GM18511 (cell line): ENCODE data around the gene ZNF862.
"Not testable (repeated sequence)": the region's sequence is repeated elsewhere in the genome, so short reads cannot be mapped to it uniquely, and the experiment has no call there.

Source experiments
- ATAC-seq: cut with Tn5 transposase; IDR thresholded peaks from one replicate; pipeline ENCODE4 v1.9.1; 2021; ENCODE audit warnings: mild to moderate bottlenecking, moderate library complexity; ENCODE audit not compliant: unreplicated experiment

The ZNF862 gene

GRCh38 chr7:149824301-149824741, 13.9 kb upstream of the ZNF862 start:
- no peak for ATAC-seq

GRCh38 chr7:149824748-149825566, 13.2 kb upstream of the ZNF862 start:
- ATAC-seq = no peak

GRCh38 chr7:149825567-149826343, 12.4 kb upstream of the ZNF862 start:
- ATAC-seq = no peak

GRCh38 chr7:149826344-149827088, 11.7 kb upstream of the ZNF862 start:
- ATAC-seq = no peak

GRCh38 chr7:149827089-149827981, 10.8 kb upstream of the ZNF862 start:
- no peak for ATAC-seq

GRCh38 chr7:149828357-149829309, 9.5 kb upstream of the ZNF862 start:
- no peak for ATAC-seq

- not testable (repeated sequence) for ATAC-seq
These were observed 7.6 kb upstream of the ZNF862 start for GRCh38 chr7:149830527-149830926.

- no peak for ATAC-seq
These were observed 7.0 kb upstream of the ZNF862 start for GRCh38 chr7:149830997-149831740.

- no peak for ATAC-seq
These were observed 6.4 kb upstream of the ZNF862 start for GRCh38 chr7:149831741-149832219.

- no peak for ATAC-seq
These were observed 5.7 kb upstream of the ZNF862 start for GRCh38 chr7:149832332-149833041.

GRCh38 chr7:149833495-149834130, 4.6 kb upstream of the ZNF862 start:
- no peak for ATAC-seq

- ATAC-seq = no peak
These were observed 3.6 kb upstream of the ZNF862 start for GRCh38 chr7:149834601-149835000.

- no peak for ATAC-seq
These were observed 1.7 kb upstream of the ZNF862 start for GRCh38 chr7:149836434-149836833.

- ATAC-seq = no peak
These were observed 481 bp upstream of the ZNF862 start for GRCh38 chr7:149837564-149838223.

- ATAC-seq = no peak
These were observed 825 bp downstream of the ZNF862 start for GRCh38 chr7:149838992-149839408.

- ATAC-seq = no peak
These were observed 1.8 kb downstream of the ZNF862 start for GRCh38 chr7:149839933-149840332.

- ATAC-seq = no peak
These were observed 5.4 kb downstream of the ZNF862 start for GRCh38 chr7:149843566-149843965.
